Measurements from ENCODE around the gene DKC1. TPM values are rescaled to one million over a fixed set of nuclear protein-coding genes. Genes with fewer than 3 reads are reported as not detected.

Gene DKC1
- polyA plus RNA-seq, 6 donors from 2014 or later: 28.3 to 44.6 (median 42.6) TPM

DNA sequence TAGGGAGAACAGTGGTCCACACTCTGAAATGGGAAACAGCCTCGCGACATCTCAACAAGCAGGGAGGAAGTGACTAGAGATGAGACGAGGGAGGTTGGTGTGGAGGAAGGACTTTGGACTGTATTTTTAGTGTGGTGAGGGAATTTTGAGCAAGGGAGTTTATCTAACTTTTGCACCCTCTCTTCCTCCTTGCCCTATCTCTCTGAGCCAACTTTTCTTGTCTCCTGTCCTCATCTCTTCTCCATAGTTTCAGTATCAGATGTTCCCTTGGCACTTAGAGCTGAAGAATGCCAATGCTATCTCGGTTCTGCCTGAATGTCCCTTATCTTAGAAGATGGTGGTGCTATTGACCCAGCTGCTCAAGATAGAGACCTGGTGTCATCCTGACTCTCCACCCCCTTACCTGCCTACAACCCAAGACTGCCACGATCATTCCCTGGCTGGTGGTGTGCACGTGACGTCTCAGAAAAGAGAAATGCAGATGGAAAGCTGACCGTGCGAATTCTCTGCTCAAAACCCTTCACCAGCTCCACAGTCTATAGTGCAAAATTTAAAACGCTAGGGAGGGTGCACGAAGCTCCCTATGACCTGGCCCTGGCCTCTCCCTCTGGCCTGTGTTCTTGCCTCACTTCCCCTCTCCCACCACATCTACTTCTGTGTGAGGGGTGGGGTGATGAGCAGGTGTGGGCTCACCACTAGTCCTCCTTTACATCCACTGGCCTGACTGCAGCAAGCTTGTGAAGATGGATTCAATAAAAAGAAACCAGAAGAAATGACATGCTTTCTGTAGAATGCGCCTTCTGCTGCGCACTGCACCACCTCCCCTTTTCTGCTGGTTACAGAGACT, 21.7 kb downstream of the DKC1 start:
- DNase-seq (no peak), ATAC-seq (ENCODE audit: low read depth in 2 of 2) (no peak)
- H3K27ac Mint-ChIP-seq: peak overlapping the region in 2 of 6 donors; percentile 24 to 34
- peaks cover 0 to 12% (median 8%) of the 10 kb centered on the region in 3 donors for H3K4me1 Mint-ChIP-seq
- H3K9me3 Mint-ChIP-seq: peaks cover 0 to 2% (median 0%) of the 10 kb centered on the region in 7 donors
- no peaks in the 10 kb centered on the region for H3K36me3 Mint-ChIP-seq
- H3K4me3 Mint-ChIP-seq: peak overlapping the region; percentile 49 to 81 (median 76)
- H3K27me3 Mint-ChIP-seq: no peaks in the 10 kb centered on the region

DNA sequence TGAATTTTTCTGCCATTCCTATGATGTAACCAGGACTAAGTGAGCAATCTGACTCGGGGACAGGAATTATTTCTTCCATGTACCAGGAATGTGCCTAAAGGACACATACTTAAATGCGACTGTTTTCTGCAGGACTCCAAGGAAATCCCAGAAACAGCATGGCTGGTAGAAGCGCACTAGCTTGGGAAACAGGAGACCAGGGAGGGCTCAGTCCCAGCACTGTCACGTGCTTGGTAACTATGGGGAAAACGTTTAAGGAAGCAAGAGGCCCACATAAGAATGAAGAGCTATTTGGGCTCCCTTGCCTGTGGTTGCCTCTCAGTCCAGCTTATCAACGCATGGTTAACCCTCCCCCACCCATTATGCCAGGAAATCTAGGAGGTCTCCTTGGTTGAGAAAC, 23.1 kb downstream of the DKC1 start:
- ATAC-seq (ENCODE audit: low read depth in 2 of 2) (no peak), DNase-seq (no peak)
- H3K36me3 Mint-ChIP-seq: no peaks in the 10 kb centered on the region
- no peak overlapping the region for H3K27ac Mint-ChIP-seq
- peaks cover 0 to 12% (median 8%) of the 10 kb centered on the region in 3 donors for H3K4me1 Mint-ChIP-seq
- no peak overlapping the region for H3K4me3 Mint-ChIP-seq
- peaks cover 0 to 5% (median 0%) of the 10 kb centered on the region in 7 donors for H3K9me3 Mint-ChIP-seq
- no peaks in the 10 kb centered on the region for H3K27me3 Mint-ChIP-seq

DNA sequence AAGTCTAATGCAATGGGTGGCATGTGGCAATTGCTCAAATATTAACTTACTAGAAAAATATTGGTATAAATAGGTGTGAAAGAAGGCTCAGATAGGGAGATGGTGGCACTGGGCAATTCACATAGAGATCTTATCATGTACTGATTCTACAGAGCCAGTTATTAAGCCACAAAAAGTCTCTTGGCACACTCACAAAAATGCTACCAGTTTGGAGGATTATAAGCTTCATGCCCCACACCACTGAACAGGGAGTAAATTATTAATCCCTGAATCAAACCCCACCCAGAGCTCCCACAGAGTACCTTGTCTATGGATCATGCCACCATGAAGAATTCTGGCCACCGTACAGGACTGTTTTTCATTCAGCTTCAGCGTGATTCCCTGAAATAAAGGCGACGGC, 28.8 kb downstream of the DKC1 start:
- Mint-ChIP-seq H3K36me3 (no peaks in the 10 kb centered on the region), H3K27ac (no peak overlapping the region), H3K4me1 (peaks cover 0 to 3% (median 2%) of the 10 kb centered on the region in 3 donors), H3K4me3 (no peak overlapping the region), H3K27me3 (no peaks in the 10 kb centered on the region), H3K9me3 (peaks cover 0 to 5% (median 0%) of the 10 kb centered on the region in 7 donors)
- ATAC-seq (ENCODE audit: low read depth in 2 of 2): no peak
- DNase-seq: no peak

DNA sequence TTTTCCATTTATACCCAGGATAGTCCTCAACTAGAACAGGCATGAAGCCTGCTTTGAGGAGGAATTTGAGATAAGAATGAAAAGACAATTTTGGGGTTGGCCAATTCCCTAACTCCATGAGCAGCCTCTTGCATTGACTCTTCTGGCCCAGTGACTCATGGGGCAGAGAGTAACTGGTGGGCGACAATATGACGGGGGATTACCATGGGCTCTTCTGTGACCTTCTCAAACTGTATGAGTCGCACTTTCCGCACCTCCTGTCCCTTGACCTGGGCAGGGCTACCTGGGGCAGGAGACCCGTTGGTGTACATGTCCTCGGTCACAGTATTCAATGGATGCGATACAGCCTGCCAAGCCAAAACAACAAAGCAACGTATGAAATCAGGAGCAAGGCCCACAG, 29.3 kb downstream of the DKC1 start:
- no peak for ATAC-seq (ENCODE audit: low read depth in 2 of 2)
- H3K36me3 Mint-ChIP-seq: no peaks in the 10 kb centered on the region
- peaks cover 0 to 5% (median 0%) of the 10 kb centered on the region in 7 donors for H3K9me3 Mint-ChIP-seq
- no peak overlapping the region for H3K27ac Mint-ChIP-seq
- H3K4me3 Mint-ChIP-seq: no peak overlapping the region
- no peak for DNase-seq
- peaks cover 3 to 7% (median 3%) of the 10 kb centered on the region in 3 donors for H3K4me1 Mint-ChIP-seq
- H3K27me3 Mint-ChIP-seq: no peaks in the 10 kb centered on the region

DNA sequence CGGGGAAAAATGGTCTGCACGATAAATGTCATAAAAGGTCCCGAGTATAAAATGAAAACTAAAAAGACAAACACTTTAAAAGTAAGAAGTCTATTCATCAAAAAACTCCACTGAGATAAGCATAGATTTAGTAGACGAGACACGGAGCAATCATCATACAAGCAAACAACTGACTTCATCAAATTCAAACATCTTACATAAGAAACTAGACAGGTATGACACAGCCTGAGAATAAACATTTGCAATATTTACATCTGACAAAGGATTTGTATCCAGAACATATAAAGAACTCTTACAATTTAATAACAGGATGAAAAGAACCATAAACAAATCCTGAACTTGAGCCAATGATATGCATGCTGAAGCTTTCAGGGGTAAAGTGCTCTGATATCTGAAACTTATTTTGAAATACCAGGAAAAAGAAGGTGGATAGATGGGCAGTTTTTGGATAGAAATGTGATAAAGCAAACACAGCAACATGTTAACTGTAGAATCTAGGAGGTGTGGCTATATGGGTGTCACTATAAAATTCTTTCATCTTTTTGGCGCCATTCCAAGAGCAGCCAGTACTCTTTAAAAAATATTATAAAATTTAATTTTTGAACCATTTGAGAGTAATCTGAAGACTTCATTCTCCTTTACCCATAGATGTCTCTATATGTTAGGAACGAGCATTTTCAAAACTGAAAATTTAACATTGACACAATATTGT, 30.6 kb downstream of the DKC1 start:
- Mint-ChIP-seq H3K4me1 (peaks cover 3 to 12% (median 7%) of the 10 kb centered on the region in 3 donors), H3K4me3 (no peak overlapping the region), H3K27me3 (no peaks in the 10 kb centered on the region), H3K36me3 (no peaks in the 10 kb centered on the region), H3K27ac (no peak overlapping the region), H3K9me3 (peaks cover 0 to 5% (median 0%) of the 10 kb centered on the region in 7 donors)
- no peak for DNase-seq
- ATAC-seq (ENCODE audit: low read depth in 2 of 2): no peak

DNA sequence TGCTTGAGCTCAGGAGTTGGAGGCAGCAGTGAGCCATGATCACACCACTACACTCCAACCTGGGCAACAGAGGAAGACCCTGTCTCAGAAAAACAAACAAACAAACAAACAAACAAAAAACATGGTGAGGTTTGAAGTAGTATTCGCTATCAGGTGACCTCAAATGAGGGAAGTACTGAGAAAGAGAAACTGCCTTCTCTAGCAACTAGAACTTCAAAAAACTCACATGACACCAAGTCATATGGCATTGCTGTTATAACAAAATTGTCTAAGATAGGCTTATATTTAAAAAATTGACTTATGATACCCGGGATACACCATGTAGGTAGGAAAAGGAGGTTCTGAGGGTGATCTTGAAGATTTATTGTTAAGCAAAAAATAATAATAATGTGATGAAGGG, 32.4 kb downstream of the DKC1 start:
- no peak for DNase-seq
- Mint-ChIP-seq H3K36me3 (no peaks in the 10 kb centered on the region), H3K27me3 (no peaks in the 10 kb centered on the region), H3K27ac (peak overlapping the region in 1 of 6 donors; percentile 62), H3K4me1 (peaks cover 3 to 23% (median 10%) of the 10 kb centered on the region in 3 donors), H3K4me3 (no peak overlapping the region), H3K9me3 (peaks cover 0 to 5% (median 0%) of the 10 kb centered on the region in 7 donors)
- ATAC-seq (ENCODE audit: low read depth in 2 of 2): no peak

DNA sequence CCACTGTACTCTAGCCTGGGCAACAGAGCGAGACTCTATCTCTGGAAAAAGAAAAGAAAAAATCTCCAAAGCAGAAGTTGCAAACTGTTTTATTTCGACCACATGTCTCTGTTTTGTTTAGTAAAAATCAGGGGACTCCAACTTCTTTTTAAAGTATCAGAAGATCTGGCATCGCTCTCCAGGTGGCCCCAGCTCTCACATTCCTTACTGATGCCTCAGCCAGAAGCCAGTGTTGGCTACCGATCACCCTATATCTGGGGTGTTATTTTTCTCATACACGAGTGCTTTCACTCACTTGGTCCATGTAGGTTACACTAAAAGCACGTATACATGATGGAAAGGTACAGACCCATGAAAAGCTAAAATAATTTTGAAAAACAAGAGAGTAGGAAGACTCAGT, 34.3 kb downstream of the DKC1 start:
- Mint-ChIP-seq H3K4me1 (peaks cover 6 to 26% (median 17%) of the 10 kb centered on the region in 3 donors), H3K36me3 (no peaks in the 10 kb centered on the region), H3K4me3 (peak overlapping the region in 2 of 8 donors; percentile 0 to 51), H3K27me3 (no peaks in the 10 kb centered on the region), H3K27ac (no peak overlapping the region), H3K9me3 (peaks cover 0 to 2% (median 0%) of the 10 kb centered on the region in 7 donors)
- ATAC-seq (ENCODE audit: low read depth in 2 of 2) (no peak), DNase-seq (no peak)

DNA sequence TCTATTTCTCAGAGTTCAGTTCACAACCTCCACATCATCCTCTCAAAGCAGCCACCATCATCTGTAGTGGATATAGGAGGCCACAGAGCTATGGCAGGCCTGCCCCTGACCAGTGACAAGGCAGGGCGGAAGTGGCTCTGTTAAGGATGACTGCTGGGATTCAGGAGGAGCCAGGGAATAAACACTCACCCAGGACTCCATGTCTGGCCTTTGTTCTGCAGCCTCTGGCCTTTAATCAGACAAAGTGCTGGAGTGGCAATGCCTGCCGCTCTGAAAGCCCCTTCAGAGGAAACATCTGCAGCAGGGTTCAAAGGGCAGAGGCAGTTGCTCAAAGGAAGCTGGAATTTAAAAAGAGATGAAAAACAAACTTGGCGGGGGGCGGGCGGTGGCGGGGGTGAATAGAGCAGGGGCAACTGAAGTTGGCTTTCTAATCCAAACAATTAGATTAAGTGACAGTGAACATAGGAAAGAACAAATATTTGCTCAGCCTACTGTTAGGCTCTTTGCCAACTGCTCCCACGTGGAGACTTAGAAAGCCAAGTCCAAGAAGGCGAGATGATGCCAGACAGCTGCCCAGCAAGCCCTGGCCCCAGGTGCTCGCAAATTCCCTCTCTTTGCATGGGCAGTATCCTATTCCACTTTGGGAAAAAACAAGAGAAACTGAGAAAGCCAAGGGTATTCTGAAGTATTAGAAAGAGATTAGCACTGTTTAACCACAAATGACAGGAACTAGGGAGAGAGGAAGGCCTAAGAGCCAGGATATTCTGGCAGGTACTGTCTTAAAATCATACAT, 37.1 kb downstream of the DKC1 start:
- Mint-ChIP-seq H3K4me1 (peaks cover 9 to 33% (median 23%) of the 10 kb centered on the region in 3 donors), H3K27me3 (no peaks in the 10 kb centered on the region), H3K4me3 (peak overlapping the region in 3 of 8 donors; percentile 18 to 58 (median 52)), H3K9me3 (no peaks in the 10 kb centered on the region), H3K36me3 (no peaks in the 10 kb centered on the region), H3K27ac (peak overlapping the region in 2 of 6 donors; percentile 11 to 38)
- DNase-seq (no peak), ATAC-seq (ENCODE audit: low read depth in 2 of 2) (no peak)

DNA sequence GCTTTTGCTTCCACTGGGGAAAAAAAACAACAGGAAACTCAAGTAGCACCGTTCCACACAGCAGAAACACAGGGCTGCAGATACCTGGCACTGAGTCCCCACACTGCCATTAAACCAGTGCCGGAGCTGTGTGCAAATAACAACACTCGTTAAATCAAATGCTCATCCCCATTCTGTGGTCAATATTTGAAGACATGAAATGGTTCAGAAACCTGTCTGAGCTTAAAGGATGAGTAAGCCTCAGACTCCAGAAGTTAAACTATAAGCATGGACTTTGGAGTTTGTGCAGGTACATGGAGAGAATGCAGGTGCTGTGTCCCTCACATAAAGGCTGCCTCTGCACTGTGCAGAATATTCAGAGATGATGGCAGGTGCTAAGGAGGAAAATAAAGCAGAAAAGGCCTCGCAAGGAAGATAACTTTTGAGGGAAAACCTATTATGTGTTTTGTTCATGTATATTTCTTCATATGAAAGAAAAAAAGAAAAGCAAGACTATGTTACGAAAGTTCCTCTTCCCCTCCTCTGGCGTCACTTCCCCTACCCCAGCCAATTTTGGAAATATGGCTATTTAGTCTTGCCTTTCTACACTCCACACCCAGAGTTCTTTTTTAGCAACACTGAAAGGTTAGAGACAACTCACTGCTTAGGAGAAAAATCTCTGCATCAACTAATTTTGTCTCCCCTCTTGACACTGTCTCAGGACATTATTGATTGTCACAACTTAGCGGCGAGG, 38.0 kb downstream of the DKC1 start:
- Mint-ChIP-seq H3K36me3 (no peaks in the 10 kb centered on the region), H3K27me3 (no peaks in the 10 kb centered on the region), H3K9me3 (no peaks in the 10 kb centered on the region), H3K27ac (no peak overlapping the region), H3K4me1 (peaks cover 9 to 33% (median 23%) of the 10 kb centered on the region in 3 donors), H3K4me3 (peak overlapping the region in 4 of 8 donors; percentile 29 to 77 (median 41))
- ATAC-seq (ENCODE audit: low read depth in 2 of 2) (no peak), DNase-seq (no peak)

DNA sequence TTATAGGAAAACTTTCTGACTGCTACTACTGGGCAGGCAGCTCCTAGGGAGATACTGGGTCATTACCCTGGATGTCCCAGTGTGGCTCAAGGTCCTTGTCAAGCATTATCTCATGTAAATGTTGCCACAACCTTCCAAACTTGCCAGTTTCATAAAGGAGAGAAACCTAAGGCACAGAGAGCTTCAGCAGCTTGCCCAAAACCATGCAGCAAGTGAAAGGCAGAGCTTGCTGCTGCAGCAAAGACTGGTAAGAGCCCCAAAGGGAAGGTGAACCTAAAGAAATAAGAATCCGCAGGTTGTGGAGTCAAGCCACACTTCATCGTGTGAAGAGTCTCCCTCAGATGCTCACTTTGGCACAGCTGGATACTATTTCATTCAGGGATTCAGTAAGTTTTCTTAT, 40.3 kb downstream of the DKC1 start:
- Mint-ChIP-seq H3K4me1 (peaks cover 9 to 21% (median 16%) of the 10 kb centered on the region in 3 donors), H3K27ac (no peak overlapping the region), H3K4me3 (peak overlapping the region in 1 of 8 donors; percentile 89), H3K27me3 (no peaks in the 10 kb centered on the region), H3K9me3 (peaks cover 0 to 4% (median 0%) of the 10 kb centered on the region in 7 donors), H3K36me3 (no peaks in the 10 kb centered on the region)
- DNase-seq: no peak
- ATAC-seq (ENCODE audit: low read depth in 2 of 2): no peak

DNA sequence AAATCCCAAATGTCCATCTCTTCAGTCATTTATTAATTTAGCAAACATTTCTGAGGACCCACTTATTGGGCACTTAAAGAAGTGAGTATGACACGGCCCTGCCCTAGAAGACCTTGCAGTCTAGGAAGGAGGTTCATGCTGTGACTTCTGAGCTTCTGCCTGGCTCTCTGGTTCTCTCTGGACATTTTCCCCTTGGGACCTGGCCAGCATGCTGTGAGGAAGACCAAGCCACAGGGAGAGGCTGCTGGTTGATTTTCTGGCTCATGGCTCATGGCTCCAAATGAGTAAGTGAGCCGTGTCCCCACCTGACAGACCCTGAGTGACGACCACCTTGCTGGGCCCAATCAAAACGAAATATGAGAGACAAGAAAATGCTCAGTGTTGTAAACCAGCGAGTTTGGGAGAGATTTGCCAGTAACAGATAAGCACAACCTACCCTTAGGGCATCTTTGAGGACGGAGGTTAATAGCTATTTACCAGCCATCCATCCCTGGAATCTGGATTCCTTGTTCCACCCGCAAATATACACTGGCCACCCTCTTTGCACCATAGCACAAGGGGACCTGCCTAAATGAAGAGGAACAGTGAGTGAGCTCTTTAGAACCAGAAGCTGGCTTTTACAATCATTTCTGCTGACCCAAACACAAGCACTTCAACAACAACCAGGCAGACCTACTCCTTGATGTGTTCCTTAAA, 41.7 kb downstream of the DKC1 start:
- Mint-ChIP-seq H3K27ac (peak overlapping the region in 1 of 6 donors; percentile 27), H3K4me3 (peak overlapping the region; percentile 69 to 89 (median 86)), H3K36me3 (no peaks in the 10 kb centered on the region), H3K9me3 (peaks cover 0 to 4% (median 0%) of the 10 kb centered on the region in 7 donors), H3K4me1 (peaks cover 9 to 16% (median 16%) of the 10 kb centered on the region in 3 donors), H3K27me3 (no peaks in the 10 kb centered on the region)
- DNase-seq: no peak
- no peak for ATAC-seq (ENCODE audit: low read depth in 2 of 2)

Measured in naive B cell (primary cell).